IPS-NIHi7 (cell line): ENCODE results near the gene LRFN2.

Experiments used
- DNase-seq: peaks from one replicate; pipeline ENCODE4 v3.0.0; 2012; ENCODE audit warnings: mixed read lengths; ENCODE audit errors: extremely low spot score

LRFN2 gene

GRCh38 chr6:40477246-40478126 is 109.7 kb downstream of the LRFN2 start:
- DNase-seq = peak; percentile 66

- no peak for DNase-seq
Measured at GRCh38 chr6:40476673-40477072, 110.5 kb downstream of the LRFN2 start.

GRCh38 chr6:40474937-40475336 is 112.2 kb downstream of the LRFN2 start:
- DNase-seq = no peak

GRCh38 chr6:40473026-40473425 is 114.1 kb downstream of the LRFN2 start:
- DNase-seq = no peak

GRCh38 chr6:40472353-40472752 is 114.8 kb downstream of the LRFN2 start:
- no peak for DNase-seq

GRCh38 chr6:40471243-40471642 is 115.9 kb downstream of the LRFN2 start:
- DNase-seq = no peak

GRCh38 chr6:40469323-40469722 is 117.8 kb downstream of the LRFN2 start:
- no peak for DNase-seq

- DNase-seq = no peak
Measured at GRCh38 chr6:40466986-40467539, 120.1 kb downstream of the LRFN2 start.

- no peak for DNase-seq
Measured at GRCh38 chr6:40461643-40462042, 125.5 kb downstream of the LRFN2 start.

- DNase-seq = no peak
Measured at GRCh38 chr6:40460380-40460779, 126.8 kb downstream of the LRFN2 start.

- DNase-seq = no peak
Measured at GRCh38 chr6:40457261-40457660, 129.9 kb downstream of the LRFN2 start.

- no peak for DNase-seq
Measured at GRCh38 chr6:40456390-40457013, 130.7 kb downstream of the LRFN2 start.

- DNase-seq = no peak
Measured at GRCh38 chr6:40455686-40456389, 131.3 kb downstream of the LRFN2 start.

- DNase-seq = no peak
Measured at GRCh38 chr6:40450483-40450882, 136.7 kb downstream of the LRFN2 start.

GRCh38 chr6:40444811-40445210 is 142.4 kb downstream of the LRFN2 start:
- DNase-seq = no peak

GRCh38 chr6:40444312-40444711 is 142.9 kb downstream of the LRFN2 start:
- no peak for DNase-seq

- no peak for DNase-seq
Measured at GRCh38 chr6:40443842-40444241, 143.3 kb downstream of the LRFN2 start.

- no peak for DNase-seq
Measured at GRCh38 chr6:40442591-40442990, 144.6 kb downstream of the LRFN2 start.

- DNase-seq = no peak
Measured at GRCh38 chr6:40441150-40441549, 146.0 kb downstream of the LRFN2 start.

GRCh38 chr6:40440053-40440452 is 147.1 kb downstream of the LRFN2 start:
- no peak for DNase-seq

GRCh38 chr6:40439026-40439800 is 148.0 kb downstream of the LRFN2 start:
- DNase-seq = no peak
